OCI-LY7 (cell line): ENCODE data around the gene ID2. TPM values are rescaled to one million over a fixed set of nuclear protein-coding genes. Genes with fewer than 3 reads are reported as not detected.

Experiments used
- BruUV-seq: library from RNA; stranded (reverse); fragments of 400-500 nt; replicated peaks from 2 replicates; lab custom pipeline; 2021; lab: Mats Ljungman, UMichigan
- CTCF ChIA-PET: fragments of 300-600 bp; sonication (Branson Sonifier 250); formaldehyde crosslinking; loops from one replicate; lab custom pipeline; 2022; ENCODE audit warnings: antibody characterized with exemption; ENCODE audit not compliant: unreplicated experiment; lab: Charles Lee
- POLR2A ChIA-PET: fragments of 300-600 bp; sonication (Branson Sonifier 250); formaldehyde crosslinking; loops from one replicate; lab custom pipeline; 2022; ENCODE audit warnings: antibody characterized with exemption; lab: Charles Lee
- DNase-seq: peaks from one replicate; pipeline ENCODE4 v3.0.0-alpha.2; 2015; ENCODE audit warnings: low spot score
- H2AFZ ChIP-seq: fragments of 200-600 bp; sonication (generic), shearing (Covaris generic); 2 replicates; pipeline ENCODE4 v1.6.1; 2014; ENCODE audit warnings: mild to moderate bottlenecking, antibody characterized with exemption, low read length, moderate library complexity
- H3K27ac ChIP-seq: fragments of 200-600 bp; sonication (generic); 2 replicates; pipeline ENCODE4 v1.5.1; 2014; ENCODE audit warnings: mixed run types, low read depth, mild to moderate bottlenecking, moderate library complexity, low read length, inconsistent platforms; ENCODE audit not compliant: poor library complexity, severe bottlenecking
- H3K36me3 ChIP-seq: fragments of 200-600 bp; sonication (generic); 2 replicates; pipeline ENCODE4 v1.6.1; 2014; ENCODE audit warnings: mild to moderate bottlenecking, antibody characterized with exemption, low read length, moderate library complexity, mixed read lengths; ENCODE audit not compliant: insufficient read depth
- H3K4me1 ChIP-seq: fragments of 200-600 bp; sonication (generic); 2 replicates; pipeline ENCODE4 v1.5.1; 2014; ENCODE audit warnings: mild to moderate bottlenecking, low read length; ENCODE audit not compliant: insufficient read depth, poor library complexity, severe bottlenecking
- H3K4me2 ChIP-seq: fragments of 200-600 bp; sonication (generic); 2 replicates; pipeline ENCODE4 v1.6.1; 2014; ENCODE audit warnings: mild to moderate bottlenecking, low read length
- H3K4me3 ChIP-seq: fragments of 200-600 bp; sonication (generic); 2 replicates; pipeline ENCODE4 v1.5.1; 2014; ENCODE audit warnings: mild to moderate bottlenecking, low read depth, low read length; ENCODE audit not compliant: poor library complexity, severe bottlenecking
- H3K79me2 ChIP-seq: fragments of 200-600 bp; sonication (generic); 2 replicates; pipeline ENCODE4 v1.6.1; 2016; ENCODE audit warnings: low read depth, mild to moderate bottlenecking, low read length, moderate library complexity, mixed read lengths; ENCODE audit not compliant: insufficient read depth
- H3K9me2 ChIP-seq: fragments of 200-600 bp; sonication (generic); 2 replicates; pipeline ENCODE4 v1.6.1; 2016; ENCODE audit warnings: mild to moderate bottlenecking, low read length, mixed read lengths; ENCODE audit not compliant: insufficient read depth
- H3K9me3 ChIP-seq: fragments of 200-600 bp; sonication (generic); 2 replicates; pipeline ENCODE4 v1.6.1; 2014; ENCODE audit warnings: mild to moderate bottlenecking, mixed run types, low read length, mixed read lengths
- H4K20me1 ChIP-seq: fragments of 200-600 bp; sonication (generic); 2 replicates; pipeline ENCODE4 v1.6.1; 2014; ENCODE audit warnings: mild to moderate bottlenecking, antibody characterized with exemption, low read length, moderate library complexity, mixed read lengths; ENCODE audit not compliant: insufficient read depth
- EZH2phosphoT487 ChIP-seq: fragments of 200-600 bp; sonication (generic); IDR thresholded peaks from 2 replicates; pipeline ENCODE4 v1.6.1; 2018; ENCODE audit warnings: low read depth, borderline replicate concordance, mild to moderate bottlenecking, mixed run types, antibody characterized with exemption, low read length, moderate library complexity, mixed read lengths
- intact Hi-C: fragments of 100-400 bp; cut with micrococcal nuclease; formaldehyde crosslinking; loops from one replicate; pipeline ENCODE4 v1.10.0; 2022; ENCODE audit not compliant: unreplicated experiment
- total RNA-seq, 2 experiments: library from RNA; depleted of rRNA in 1 of 2; stranded (reverse); fragments of >200 nt in 1 of 2; shearing (Covaris generic) in 1 of 2; gene quantifications; 2 replicates each; pipeline ENCODE4 v1.2.3, GENCODE V29; 2014 to 2022
- TF ChIP-seq, protein P1 (sequence below): fragments of 200-600 bp; sonication (generic); conservative IDR thresholded peaks from 2 replicates; pipeline ENCODE4 v1.5.1; 2014; ENCODE audit warnings: mild to moderate bottlenecking, antibody characterized with exemption, low read length, moderate library complexity, mixed read lengths

Gene ID2
- total RNA-seq, 2 experiments from 2014 or later: 79.3 to 498 TPM

DNA sequence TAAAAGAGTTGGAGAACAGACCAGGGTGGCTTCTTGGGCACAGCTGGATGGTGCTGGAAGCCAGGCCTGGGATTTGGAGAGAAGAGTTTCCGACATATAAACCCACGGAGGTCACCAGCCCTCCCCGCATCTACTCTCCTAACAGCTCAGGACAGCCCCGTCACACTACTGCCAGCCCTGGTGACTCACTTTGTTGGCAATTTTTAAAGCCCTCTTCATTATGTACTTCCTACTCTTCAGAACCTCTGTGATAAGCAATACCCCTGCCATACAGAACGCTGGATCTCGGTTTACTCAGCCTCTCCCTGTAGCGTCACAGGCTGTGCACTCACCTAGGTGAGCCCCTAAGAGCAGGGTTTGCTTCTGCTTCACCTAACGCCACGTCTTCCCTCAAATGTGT is 48.1 kb downstream of the ID2 start:
- no peak overlapping the region for H3K27ac ChIP-seq
- intact Hi-C loops: no loop called here
- POLR2A ChIA-PET: interaction anchor here (1.1 kb wide), 1 partner anchor 10 kb away, joined by 3 read pairs; no protein-coding TSS in a partner anchor

DNA sequence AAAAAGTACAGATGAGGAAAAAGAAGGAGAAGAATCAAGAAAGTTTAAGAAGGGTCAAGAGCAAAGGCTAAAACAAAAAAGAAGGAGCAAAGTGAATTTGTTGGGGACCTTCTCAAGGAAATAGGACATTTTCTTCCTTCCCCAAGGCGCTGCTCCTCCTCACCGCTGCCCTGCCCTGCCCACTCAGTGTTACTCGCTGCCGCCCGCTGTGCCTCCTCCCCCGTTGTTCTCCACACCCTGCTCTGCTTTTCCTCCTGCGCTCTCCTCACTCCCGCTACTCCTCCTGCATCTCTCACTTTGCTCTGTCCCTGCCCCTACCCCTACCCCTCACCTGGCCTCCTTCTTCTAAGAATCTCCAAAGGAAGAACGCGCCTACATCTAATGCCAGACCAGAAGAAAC is 50.7 kb downstream of the ID2 start:
- peaks cover 28% of the 10 kb centered on the region; the same call in 1 of the 2 replicates for H3K36me3 ChIP-seq
- no peaks in the 10 kb centered on the region for H3K9me2 ChIP-seq
- no peaks in the 10 kb centered on the region for H3K79me2 ChIP-seq
- TF ChIP-seq EZH2phosphoT487: no peak
- TF ChIP-seq, protein P1, sequence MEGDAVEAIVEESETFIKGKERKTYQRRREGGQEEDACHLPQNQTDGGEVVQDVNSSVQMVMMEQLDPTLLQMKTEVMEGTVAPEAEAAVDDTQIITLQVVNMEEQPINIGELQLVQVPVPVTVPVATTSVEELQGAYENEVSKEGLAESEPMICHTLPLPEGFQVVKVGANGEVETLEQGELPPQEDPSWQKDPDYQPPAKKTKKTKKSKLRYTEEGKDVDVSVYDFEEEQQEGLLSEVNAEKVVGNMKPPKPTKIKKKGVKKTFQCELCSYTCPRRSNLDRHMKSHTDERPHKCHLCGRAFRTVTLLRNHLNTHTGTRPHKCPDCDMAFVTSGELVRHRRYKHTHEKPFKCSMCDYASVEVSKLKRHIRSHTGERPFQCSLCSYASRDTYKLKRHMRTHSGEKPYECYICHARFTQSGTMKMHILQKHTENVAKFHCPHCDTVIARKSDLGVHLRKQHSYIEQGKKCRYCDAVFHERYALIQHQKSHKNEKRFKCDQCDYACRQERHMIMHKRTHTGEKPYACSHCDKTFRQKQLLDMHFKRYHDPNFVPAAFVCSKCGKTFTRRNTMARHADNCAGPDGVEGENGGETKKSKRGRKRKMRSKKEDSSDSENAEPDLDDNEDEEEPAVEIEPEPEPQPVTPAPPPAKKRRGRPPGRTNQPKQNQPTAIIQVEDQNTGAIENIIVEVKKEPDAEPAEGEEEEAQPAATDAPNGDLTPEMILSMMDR: no peak
- no peaks in the 10 kb centered on the region for H3K9me3 ChIP-seq
- no peak overlapping the region for H3K4me3 ChIP-seq
- no peak for DNase-seq
- no peak overlapping the region for H3K27ac ChIP-seq
- ChIA-PET POLR2A (interaction anchor here (0.5 to 2.8 kb wide), 3 partner anchors 12 to 496 kb away, joined by 3 to 12 read pairs (median 4); no protein-coding TSS in a partner anchor), CTCF (no interaction called here)
- H3K4me2 ChIP-seq: no peak overlapping the region
- no peak overlapping the region for H2AFZ ChIP-seq
- H4K20me1 ChIP-seq: no peaks in the 10 kb centered on the region
- intact Hi-C loops: no loop called here
- no TSS peak for BruUV-seq
- H3K4me1 ChIP-seq: no peaks in the 10 kb centered on the region

More for the DNA sequence above, 48.1 kb downstream of the ID2 start:
- H4K20me1 ChIP-seq: no peaks in the 10 kb centered on the region
- CTCF ChIA-PET: no interaction called here
- no peaks in the 10 kb centered on the region for H3K4me1 ChIP-seq
- no peaks in the 10 kb centered on the region for H3K9me2 ChIP-seq
- no peak overlapping the region for H3K4me3 ChIP-seq
- no peaks in the 10 kb centered on the region for H3K9me3 ChIP-seq
- TF ChIP-seq, protein P1: no peak
- no peak for TF ChIP-seq EZH2phosphoT487
- no peaks in the 10 kb centered on the region for H3K79me2 ChIP-seq
- peaks cover 28% of the 10 kb centered on the region; the same call in 1 of the 2 replicates for H3K36me3 ChIP-seq
- H2AFZ ChIP-seq: no peak overlapping the region
- H3K4me2 ChIP-seq: no peak overlapping the region
- no peak for DNase-seq
- no TSS peak for BruUV-seq

Other genes with a start within 250 kb of the ID2 start
- gene KIDINS220, start 155.6 kb downstream of the ID2 start, total RNA-seq (2014; rRNA removed; shearing (Covaris generic)): 29.1 and 33.7 TPM in 2 replicates
- gene KIDINS220, start 155.6 kb downstream of the ID2 start, total RNA-seq (2022): 31.8 and 32.3 TPM in 2 replicates